Neural cell (in vitro differentiated cells): Measurements from ENCODE around the gene PTPRF. TPM values are rescaled to one million over a fixed set of nuclear protein-coding genes. Genes with fewer than 3 reads are reported as not detected.

Experiments
- H2AFZ ChIP-seq: fragments of 200-600, 300-800 bp; sonication (generic), shearing (Covaris generic); 2 replicates; pipeline ENCODE4 v1.6.0; 2014; ENCODE audit warnings: low read depth, mild to moderate bottlenecking, antibody characterized with exemption, low read length, moderate library complexity
- H3F3A ChIP-seq: fragments of 200-600 bp; shearing (Covaris generic); 2 replicates; pipeline ENCODE4 v1.6.1; 2016; ENCODE audit warnings: mild to moderate bottlenecking, moderate library complexity, mixed read lengths, antibody characterized with exemption, low read length; ENCODE audit not compliant: insufficient read depth, poor library complexity, severe bottlenecking
- H3K27ac ChIP-seq: fragments of 200-600, 300-800 bp; sonication (generic), shearing (Covaris generic); 2 replicates; pipeline ENCODE4 v1.5.1; 2014; ENCODE audit warnings: mild to moderate bottlenecking, low read length, moderate library complexity
- H3K27me3 ChIP-seq: fragments of 300-800, 200-600 bp; sonication (generic), shearing (Covaris generic); 2 replicates; pipeline ENCODE4 v1.6.0; 2014; ENCODE audit warnings: mild to moderate bottlenecking, low read depth, low read length, moderate library complexity; ENCODE audit not compliant: insufficient read depth
- H3K36me3 ChIP-seq: fragments of 300-800, 200-600 bp; sonication (generic), shearing (Covaris generic); 2 replicates; pipeline ENCODE4 v1.5.1; 2014; ENCODE audit warnings: mild to moderate bottlenecking, antibody characterized with exemption, low read length, moderate library complexity; ENCODE audit not compliant: insufficient read depth
- H3K4me2 ChIP-seq: fragments of 300-800, 200-600 bp; sonication (generic), shearing (Covaris generic); 2 replicates; pipeline ENCODE4 v1.6.0; 2014; ENCODE audit warnings: mild to moderate bottlenecking, low read length
- H3K4me3 ChIP-seq: fragments of 300-800, 200-600 bp; sonication (generic), shearing (Covaris generic); 2 replicates; pipeline ENCODE4 v1.5.1; 2014; ENCODE audit warnings: mild to moderate bottlenecking, low read length, moderate library complexity
- H3K79me2 ChIP-seq: fragments of 200-600 bp; shearing (Covaris generic); replicated peaks from 2 replicates; pipeline ENCODE4 v1.6.0; 2014; ENCODE audit warnings: mild to moderate bottlenecking, low read length, moderate library complexity; ENCODE audit not compliant: insufficient read depth
- H3K9ac ChIP-seq: fragments of 300-800, 200-600 bp; sonication (generic), shearing (Covaris generic); 2 replicates; pipeline ENCODE4 v1.6.1; 2016; ENCODE audit warnings: mild to moderate bottlenecking, low read length, mixed read lengths
- H3K9me2 ChIP-seq: fragments of 200-600 bp; shearing (Covaris generic); 2 replicates; pipeline ENCODE4 v1.6.1; 2016; ENCODE audit warnings: mild to moderate bottlenecking, low read length, mixed read lengths; ENCODE audit not compliant: insufficient read depth
- H3K9me3 ChIP-seq: fragments of 200-600, 300-800 bp; sonication (generic), shearing (Covaris generic); 2 replicates; pipeline ENCODE4 v1.6.1; 2016; ENCODE audit warnings: mild to moderate bottlenecking, mixed run types, low read length, moderate library complexity, mixed read lengths
- H4K20me1 ChIP-seq: fragments of 200-600 bp; shearing (Covaris generic); 2 replicates; pipeline ENCODE4 v1.6.1; 2016; ENCODE audit warnings: mild to moderate bottlenecking, mixed run types; ENCODE audit not compliant: insufficient read depth
- CTCF ChIP-seq: fragments of 450-650 bp; IDR thresholded peaks from 2 replicates; pipeline ENCODE4 v1.5.1; 2014; ENCODE audit warnings: antibody characterized with exemption, mild to moderate bottlenecking, moderate library complexity; ENCODE audit not compliant: poor library complexity, severe bottlenecking
- EZH2 ChIP-seq: fragments of 200-600, 300-800 bp; shearing (Covaris generic), sonication (generic); IDR thresholded peaks from 2 replicates; pipeline ENCODE4 v1.6.1; 2014; ENCODE audit warnings: antibody characterized with exemption, low read length, borderline replicate concordance, mild to moderate bottlenecking; ENCODE audit not compliant: insufficient read depth, poor library complexity, severe bottlenecking
- MXI1 ChIP-seq: fragments of 450-650 bp; conservative IDR thresholded peaks from 2 replicates; pipeline ENCODE4 v1.6.1; 2014; ENCODE audit warnings: antibody characterized with exemption, mild to moderate bottlenecking; ENCODE audit not compliant: poor library complexity, severe bottlenecking
- POLR2AphosphoS5 ChIP-seq: IDR thresholded peaks from 2 replicates; pipeline ENCODE4 v1.6.1; 2012
- REST ChIP-seq: IDR thresholded peaks from 2 replicates; pipeline ENCODE4 v1.6.1; 2012; ENCODE audit warnings: borderline replicate concordance
- SMC3 ChIP-seq: fragments of 450-650 bp; conservative IDR thresholded peaks from 2 replicates; pipeline ENCODE4 v1.6.1; 2014; ENCODE audit warnings: antibody characterized with exemption, mild to moderate bottlenecking, moderate library complexity; ENCODE audit not compliant: poor library complexity
- TAF1 ChIP-seq: IDR thresholded peaks from 2 replicates; pipeline ENCODE4 v1.6.1; 2012; ENCODE audit warnings: low read depth
- polyA plus RNA-seq: library from polyadenylated mRNA; depleted of rRNA; stranded (reverse); fragments of >200 nt; gene quantifications from 2 replicates; pipeline ENCODE4 v1.2.3, GENCODE V29; 2014

PTPRF gene
- polyA plus RNA-seq, 1 donor from 2014 or later: 66.6 TPM

- H3K27ac ChIP-seq: no peak overlapping the region
These were observed 14.6 kb downstream of the PTPRF start for GRCh38 chr1:43545339-43545694.

GRCh38 chr1:43545695-43546387, 15.2 kb downstream of the PTPRF start:
- Histone ChIP-seq H3K4me3 (peak overlapping the region; percentile 25), H3K4me2 (no peak overlapping the region), H3K27ac (peak overlapping the region; percentile 34), H2AFZ (no peak overlapping the region), H4K20me1 (no peaks in the 10 kb centered on the region), H3K36me3 (no peaks in the 10 kb centered on the region), H3F3A (no peaks in the 10 kb centered on the region), H3K9me3 (no peaks in the 10 kb centered on the region), H3K79me2 (no peaks in the 10 kb centered on the region), H3K9me2 (no peaks in the 10 kb centered on the region), H3K27me3 (no peaks in the 10 kb centered on the region), H3K9ac (no peak overlapping the region)
- no peak for TF ChIP-seq POLR2AphosphoS5
- no peak for TF ChIP-seq MXI1

More at GRCh38 chr1:43545339-43545694, 14.6 kb downstream of the PTPRF start:
- Histone ChIP-seq H3K9ac (no peak overlapping the region), H3F3A (no peaks in the 10 kb centered on the region), H3K9me3 (no peaks in the 10 kb centered on the region), H4K20me1 (no peaks in the 10 kb centered on the region), H3K79me2 (no peaks in the 10 kb centered on the region), H3K27me3 (no peaks in the 10 kb centered on the region), H2AFZ (no peak overlapping the region), H3K4me3 (peak overlapping the region; percentile 25), H3K36me3 (no peaks in the 10 kb centered on the region), H3K9me2 (no peaks in the 10 kb centered on the region), H3K4me2 (no peak overlapping the region)
- no peak for TF ChIP-seq TAF1

GRCh38 chr1:43546388-43547100, 15.9 kb downstream of the PTPRF start:
- H3K9me3 ChIP-seq: no peaks in the 10 kb centered on the region
- no peak overlapping the region for H2AFZ ChIP-seq
- H3K9me2 ChIP-seq: no peaks in the 10 kb centered on the region
- H3F3A ChIP-seq: no peaks in the 10 kb centered on the region
- peak overlapping the region; percentile 34 for H3K27ac ChIP-seq
- H4K20me1 ChIP-seq: no peaks in the 10 kb centered on the region
- H3K79me2 ChIP-seq: no peaks in the 10 kb centered on the region
- TF ChIP-seq CTCF (no peak), EZH2 (no peak), REST (no peak), SMC3 (no peak), TAF1 (no peak)
- no peak overlapping the region for H3K4me3 ChIP-seq
- no peak overlapping the region for H3K4me2 ChIP-seq
- no peak overlapping the region for H3K9ac ChIP-seq
- no peaks in the 10 kb centered on the region for H3K36me3 ChIP-seq
- H3K27me3 ChIP-seq: no peaks in the 10 kb centered on the region
